KG1 (cell line): ENCODE measurements around the gene EEF2.
"Not testable (repeated sequence)": the region's sequence is repeated elsewhere in the genome, so short reads cannot be mapped to it uniquely, and the experiment has no call there.

Experiments used
- DNase-seq: peaks from one replicate; lab custom pipeline; 2025; lab: John Stamatoyannopoulos, UW

Gene EEF2

DNA sequence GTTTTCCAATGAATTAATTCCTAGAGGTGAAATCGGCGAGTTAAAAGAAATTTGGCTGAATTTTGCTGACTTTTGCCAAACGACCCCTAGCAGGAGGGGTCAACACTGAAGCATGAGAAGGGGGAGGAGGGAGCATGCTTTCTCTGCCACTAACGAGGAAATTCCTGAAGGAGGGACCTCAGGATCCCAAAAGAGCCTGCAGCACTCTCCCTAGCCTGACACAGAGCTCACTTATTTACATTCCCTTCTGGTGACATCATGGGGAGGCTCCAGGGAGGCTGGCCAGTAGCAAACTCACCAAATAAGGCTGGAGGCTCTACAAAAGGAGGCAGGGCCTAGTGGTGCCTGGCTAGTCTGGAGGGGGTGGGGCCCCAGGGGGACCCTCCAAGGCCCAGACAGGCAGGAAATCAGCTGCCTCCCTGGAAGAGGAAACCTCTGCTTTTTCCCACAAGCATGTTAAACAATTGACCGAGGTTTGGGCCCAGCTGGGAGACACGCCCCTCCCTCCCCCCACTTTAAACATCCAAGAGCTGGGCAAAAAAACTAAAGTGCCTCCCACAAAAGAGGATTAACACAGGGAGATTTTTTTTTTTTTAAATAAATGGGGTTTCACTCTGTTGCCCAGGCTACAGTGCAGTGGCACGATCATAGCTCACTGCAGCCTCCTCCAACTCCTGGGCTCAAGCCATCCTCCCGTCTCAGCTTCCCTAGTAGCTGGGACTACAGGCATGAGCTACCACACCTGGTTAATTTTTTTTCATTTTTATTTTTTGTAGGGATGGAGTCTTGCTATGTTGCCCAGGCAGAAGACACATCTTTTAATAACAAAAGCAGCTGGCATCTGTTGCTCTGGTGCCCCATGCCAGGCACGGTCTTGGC is 16.5 kb downstream of the EEF2 start:
- DNase-seq = no peak

DNA sequence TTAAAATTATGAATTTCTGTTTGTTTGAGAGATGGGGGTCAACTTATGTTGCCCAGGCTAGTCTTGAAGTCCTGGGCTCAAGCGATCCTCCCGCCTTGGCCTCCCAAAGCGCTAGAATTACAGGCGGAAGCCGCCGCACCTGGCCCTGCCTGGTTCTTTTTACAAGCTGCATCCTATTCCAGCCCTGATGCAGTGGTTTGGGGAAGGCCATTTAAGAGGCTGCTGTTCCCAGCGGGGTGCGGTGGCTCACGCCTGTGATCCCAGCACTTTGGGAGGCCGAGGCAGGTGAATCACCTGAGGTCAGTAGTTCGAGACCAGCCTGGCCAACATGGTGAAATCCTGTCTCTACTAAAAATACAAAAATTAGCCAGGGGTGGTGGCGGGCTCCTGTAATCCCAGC is 17.3 kb downstream of the EEF2 start:
- not testable (repeated sequence) for DNase-seq

DNA sequence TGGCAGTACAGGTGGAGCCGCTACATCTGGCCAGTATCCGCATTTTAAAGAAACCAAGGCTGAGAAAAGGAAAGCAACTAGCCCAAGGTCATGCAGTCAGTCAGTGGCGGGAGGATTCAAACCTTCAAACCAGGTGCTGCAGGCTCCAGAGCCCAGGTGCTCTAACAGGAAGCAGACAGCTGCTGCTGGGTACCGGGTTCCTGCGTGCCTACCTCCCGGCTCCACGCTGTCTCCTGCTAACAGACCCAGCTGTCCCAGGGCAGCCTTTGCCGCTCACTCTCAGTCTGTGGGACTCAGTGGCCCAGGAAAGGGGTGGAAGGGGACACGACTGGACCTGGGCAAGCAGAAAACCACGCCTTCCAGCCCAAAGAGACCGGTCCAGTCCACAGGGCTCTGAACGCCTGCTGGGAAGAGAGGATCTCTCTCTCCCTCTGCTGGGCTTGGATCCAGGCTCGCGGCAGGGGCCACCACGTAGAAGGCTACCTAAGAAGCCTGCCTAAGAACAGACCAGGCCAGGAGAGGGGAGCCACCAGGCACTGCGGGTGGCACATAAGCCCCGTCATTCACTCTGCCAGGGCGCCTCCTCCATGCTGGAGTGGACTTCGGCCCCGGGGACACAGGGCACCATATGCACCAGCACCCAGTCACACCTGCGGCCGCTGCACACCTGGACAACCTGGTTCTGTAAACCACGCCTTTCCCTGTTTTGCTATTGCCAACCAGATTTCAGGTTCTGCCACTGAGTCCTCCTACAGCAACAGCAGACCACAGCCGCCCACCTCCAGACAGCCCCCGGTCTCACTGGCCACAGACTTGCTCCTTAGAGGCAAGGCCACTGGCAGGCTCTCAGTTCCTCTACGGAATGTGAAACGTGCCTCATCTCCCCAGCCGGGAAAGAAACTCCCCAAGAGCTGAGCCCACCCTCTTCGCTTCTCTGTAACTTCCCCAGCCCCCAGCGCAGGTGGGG is 18.9 kb downstream of the EEF2 start:
- no peak for DNase-seq

DNA sequence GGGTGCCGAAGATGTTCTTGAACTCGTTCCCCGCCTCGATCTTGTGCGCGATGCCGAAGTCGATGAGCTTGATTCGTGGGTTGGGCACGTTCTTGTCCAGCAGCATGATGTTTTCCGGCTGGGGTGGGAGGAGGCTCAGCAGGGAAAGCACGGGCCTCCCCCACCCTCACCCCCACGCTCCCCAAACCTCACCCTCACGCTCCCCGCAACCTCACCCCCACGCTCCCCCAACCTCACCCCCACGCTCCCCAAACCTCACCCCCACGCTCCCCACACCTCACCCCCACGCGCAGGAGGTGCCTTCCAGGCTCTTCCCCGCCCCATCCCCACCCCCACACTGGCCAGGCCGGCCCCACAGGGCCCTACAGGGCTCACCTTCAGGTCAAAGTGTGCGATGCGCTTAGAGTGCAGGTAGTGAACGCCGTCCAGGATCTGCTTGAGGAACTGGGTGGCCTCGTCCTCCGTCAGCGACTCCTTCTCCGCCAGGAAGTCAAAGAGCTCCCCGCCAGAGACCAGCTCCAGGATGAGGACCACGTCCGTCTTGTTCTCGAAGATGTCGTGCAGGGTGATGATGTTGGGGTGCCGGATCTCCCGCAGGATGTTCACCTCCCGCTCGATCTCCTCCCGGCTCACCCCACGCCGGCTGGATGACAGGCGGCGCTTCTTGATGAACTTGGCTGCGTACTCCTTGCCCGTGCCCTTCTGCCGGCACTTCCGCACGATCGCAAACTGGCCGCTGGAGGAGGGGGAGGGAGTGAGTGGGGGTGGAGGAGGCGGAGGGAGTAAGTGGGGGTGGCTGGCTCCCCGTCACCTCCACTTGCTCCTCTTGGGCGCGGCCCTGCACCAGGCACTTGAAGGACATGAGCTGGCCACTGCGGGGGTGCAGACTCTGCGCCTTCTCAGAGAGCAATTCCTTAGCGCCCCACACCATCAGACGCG is 20.7 kb downstream of the EEF2 start:
- DNase-seq = no peak

DNA sequence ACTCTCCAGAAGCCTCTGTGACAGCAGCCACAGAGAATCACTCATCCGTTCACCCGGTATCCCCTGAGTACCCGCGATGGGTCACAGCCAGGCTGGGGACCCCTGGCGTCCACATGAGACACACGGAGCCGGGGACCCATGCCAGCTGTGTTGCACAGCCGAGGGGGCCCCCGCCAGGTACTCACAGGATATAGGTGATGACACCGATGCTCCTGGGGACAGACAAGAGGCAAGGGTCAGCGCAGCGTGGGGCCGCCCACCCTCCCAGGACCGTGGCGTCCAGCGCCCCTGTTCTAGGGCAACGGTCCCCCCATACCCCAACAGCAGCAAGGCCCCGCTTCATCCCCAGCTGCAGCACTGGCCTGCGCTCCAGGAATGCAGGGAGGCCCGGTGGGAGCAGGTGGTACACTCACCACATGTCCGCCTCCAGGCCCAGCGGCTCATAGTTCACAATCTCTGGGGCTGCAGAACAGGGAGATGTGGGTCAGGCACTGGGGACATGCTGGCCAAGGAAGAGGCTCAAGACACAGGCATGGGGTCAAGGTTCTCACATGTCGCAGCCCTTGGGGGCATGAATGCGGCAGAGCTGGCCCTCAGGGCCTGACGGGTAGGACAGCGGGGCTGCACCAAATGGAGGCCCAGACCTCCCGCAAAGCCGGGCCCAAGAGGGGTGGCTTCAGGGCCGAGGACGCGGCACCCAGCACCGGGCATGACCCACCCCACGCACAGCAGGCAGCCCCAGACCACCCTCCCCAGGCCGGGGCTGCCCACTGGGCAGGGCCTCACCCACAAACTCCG is 21.6 kb downstream of the EEF2 start:
- DNase-seq = no peak

DNA sequence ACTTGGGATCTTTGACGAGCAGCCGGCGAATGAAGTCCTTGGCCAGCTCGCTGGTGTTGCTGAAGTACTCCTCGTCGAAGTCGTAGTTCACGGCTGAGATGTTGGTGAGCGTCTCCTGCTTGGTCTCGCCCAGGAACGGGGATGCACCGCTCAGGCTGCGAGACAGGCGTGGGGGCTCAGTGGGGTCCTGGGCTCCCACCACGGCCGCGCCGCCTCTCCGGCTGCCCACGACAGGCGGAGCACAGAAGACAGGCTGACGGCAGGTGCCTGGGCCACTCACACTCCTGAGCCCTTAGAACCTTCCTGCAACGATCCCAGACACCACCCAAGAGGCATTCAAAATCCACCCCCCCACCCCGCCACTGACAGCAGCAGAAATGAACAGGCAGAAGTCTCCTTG is 24.3 kb downstream of the EEF2 start:
- DNase-seq = no peak

DNA sequence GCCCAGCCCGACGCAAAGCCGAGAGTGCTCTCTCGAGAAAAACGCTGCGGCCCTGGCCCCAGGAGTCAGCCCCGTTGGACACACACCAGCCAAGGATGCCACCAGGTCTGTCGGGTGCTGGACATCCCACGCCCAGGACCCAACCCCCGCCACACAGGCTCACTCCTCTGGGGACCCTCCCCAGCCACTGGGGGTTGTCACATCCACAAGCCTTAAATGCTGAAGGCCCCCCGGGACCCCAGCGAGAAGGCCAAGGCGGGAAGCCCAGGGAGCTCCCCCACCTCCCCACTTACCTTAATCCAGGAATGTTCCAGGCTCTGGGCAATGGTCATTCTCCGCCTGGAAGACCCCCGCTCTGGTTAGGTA is 25.5 kb downstream of the EEF2 start:
- no peak for DNase-seq

DNA sequence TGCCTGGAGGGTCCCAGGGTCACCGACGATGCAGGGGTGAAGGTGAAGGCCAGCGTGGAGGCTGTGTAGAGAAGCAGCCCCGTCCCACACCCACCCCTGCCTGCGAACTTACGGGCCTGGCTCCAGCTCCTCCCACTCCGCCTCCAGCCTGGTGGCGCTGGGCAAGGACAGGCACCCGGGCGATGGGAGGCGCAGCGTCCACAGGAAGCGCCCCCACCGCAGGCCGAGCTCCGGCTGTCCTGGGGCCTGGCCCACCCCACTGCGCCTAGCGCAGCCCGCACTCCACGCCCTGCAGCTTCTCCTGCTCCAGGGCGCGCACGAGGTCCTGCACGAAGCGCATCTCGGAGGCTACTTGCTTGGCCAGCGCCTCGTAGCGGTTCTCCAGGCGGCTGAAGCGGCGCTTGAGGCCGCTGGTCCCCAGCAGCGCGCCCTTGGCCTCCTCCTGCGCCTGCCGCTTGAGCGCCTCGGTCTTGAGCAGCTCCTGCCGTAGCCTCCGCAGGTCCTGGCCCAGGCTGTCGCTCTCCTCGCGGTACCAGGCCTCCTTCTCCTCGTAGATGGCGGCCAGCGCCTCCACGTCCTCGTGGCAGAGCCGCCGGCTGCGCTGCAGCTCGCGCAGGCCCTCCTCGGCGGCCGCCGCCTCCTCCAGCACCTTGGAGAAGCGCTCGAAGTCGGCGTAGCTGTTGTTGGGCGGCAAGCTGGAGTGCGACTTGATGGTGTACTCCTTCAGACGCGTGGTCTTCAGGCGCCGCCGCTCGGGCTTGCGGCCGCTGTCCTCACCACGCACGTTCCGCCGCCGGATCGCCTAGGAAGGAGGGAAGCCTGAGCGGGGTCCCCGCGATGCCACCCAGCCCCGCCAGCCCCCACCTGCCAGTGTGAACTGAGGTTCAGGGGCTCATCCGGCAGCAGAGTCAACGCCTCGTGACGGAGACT is 26.2 kb downstream of the EEF2 start:
- no peak for DNase-seq

DNA sequence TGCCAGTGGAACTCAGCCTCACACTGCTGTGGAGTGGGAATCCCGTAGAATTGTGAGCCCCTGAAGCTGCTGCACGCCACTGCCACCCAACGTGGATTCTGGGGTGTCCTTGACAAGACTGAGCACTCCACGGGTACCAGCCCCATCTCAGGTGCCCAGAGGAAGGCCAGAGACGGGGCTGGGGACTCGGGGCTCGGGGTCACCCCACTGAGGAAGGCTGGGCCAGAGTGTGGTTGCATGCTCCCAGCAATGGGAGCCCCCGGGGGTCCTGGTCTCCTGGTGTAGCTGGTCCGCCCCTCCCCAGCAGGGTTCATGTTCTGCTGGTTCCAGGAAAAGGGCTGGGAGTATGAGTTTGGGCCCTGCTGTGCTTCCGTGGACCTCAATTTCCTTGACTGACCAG is 29.6 kb downstream of the EEF2 start:
- no peak for DNase-seq

DNA sequence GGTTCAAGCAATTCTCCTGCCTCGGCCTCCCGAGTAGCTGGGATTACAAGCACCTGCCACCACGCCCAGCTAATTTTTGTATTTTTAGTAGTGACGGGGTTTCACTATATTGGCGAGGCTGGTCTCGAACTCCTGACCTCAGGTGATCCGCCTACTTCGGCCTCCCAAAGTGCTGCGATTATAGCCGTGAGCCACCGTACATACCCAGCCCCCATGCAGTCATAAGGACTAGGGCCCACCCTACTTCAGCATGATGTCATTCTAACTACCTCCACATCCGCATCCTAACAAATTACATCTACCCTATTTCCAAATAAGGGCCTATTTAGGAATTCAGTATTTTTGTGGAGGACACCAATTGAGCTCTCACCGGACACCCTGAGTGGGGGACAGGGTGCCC is 30.0 kb downstream of the EEF2 start:
- DNase-seq = not testable (repeated sequence)

DNA sequence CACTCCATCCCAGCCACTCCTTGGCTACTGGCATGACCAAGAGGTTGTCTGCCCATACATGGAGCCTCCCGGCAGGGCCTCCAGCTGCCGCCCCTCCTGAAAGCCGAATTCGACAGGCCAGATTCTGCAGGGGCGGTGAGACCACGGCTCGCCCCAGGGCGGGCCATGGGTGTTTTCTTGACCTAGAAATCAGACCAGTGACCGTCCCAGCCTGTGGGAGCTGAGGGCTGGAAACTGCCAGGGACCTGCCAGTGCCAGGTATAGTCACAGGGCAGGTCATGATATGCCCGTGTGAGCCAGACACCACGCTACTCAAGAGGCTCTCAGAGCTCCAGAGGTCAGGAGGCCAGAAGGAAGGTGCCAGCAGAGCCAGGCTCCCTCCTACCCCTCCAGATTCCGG is 31.2 kb downstream of the EEF2 start:
- no peak for DNase-seq

DNA sequence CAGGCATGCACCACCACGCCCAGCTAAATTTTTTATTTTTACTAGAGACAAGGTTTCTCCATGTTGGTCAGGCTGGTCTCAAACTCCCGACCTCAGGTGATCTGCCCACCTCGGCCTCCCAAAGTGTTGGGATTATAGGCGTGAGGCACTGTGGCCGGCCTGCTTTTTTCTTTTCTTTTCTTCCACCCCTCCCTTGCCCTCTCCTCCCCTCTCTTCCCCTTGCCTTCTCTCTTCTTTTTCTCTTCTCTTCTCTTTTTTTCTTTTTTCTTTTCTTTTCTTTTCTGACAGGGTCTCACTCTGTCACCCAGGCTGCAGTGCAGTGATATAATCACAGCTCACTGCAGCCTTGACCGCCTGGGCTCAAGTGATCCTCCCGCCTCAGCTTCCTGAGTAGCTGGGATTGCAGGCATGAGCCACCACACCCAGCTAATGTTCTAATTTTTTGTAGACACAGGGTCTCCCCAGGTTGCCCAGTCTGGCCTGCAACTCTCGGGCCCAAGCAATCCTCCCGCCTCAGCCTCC is 32.4 kb downstream of the EEF2 start:
- DNase-seq = not testable (repeated sequence)

DNA sequence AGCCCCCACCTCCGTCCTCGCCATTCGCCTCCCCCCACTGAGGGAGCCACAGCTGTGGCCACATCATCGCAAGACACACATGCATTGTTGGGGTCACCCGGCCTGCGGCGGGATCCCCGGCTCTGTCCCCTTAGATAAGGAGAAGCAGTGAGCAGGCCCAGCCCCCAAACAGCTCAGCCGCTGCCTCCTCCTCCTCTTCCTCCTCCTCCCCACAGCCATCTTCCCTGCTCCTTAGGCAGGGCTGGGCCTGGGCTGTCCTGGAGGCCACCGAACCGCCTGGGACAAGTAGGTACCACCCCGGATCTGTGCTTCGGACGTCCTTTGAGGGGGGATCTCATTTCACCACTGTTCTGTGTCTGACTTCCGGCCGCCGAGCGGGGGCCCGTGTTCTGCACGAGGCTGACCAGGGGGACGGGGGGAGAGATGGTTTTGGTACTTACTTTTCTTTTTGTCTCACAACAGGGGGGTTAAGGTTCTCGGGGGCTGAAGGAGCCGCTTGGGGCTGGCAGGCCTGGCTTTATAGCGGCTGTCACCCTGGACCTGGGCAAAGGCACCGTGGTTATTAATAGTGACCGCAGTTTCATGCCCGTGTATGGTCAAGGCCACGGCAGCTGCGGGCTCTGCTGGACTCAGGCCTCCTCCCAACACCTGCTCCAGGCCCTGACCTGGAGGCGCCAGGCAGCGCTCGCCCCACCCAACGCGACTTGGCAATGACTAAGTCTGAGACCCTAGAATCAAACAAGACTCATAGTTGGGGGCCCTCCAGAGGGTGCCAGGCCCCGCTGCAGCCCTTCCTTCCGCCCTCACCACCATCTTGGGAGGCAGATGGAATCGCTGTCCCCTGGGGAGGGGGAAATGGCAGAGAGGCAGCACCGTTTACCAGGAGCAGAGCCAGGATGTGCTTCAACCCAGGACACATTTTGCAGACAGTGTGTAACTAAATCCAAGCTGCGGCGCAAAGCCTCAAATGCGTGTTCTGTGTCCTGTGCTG is 34.1 kb downstream of the EEF2 start:
- no peak for DNase-seq

DNA sequence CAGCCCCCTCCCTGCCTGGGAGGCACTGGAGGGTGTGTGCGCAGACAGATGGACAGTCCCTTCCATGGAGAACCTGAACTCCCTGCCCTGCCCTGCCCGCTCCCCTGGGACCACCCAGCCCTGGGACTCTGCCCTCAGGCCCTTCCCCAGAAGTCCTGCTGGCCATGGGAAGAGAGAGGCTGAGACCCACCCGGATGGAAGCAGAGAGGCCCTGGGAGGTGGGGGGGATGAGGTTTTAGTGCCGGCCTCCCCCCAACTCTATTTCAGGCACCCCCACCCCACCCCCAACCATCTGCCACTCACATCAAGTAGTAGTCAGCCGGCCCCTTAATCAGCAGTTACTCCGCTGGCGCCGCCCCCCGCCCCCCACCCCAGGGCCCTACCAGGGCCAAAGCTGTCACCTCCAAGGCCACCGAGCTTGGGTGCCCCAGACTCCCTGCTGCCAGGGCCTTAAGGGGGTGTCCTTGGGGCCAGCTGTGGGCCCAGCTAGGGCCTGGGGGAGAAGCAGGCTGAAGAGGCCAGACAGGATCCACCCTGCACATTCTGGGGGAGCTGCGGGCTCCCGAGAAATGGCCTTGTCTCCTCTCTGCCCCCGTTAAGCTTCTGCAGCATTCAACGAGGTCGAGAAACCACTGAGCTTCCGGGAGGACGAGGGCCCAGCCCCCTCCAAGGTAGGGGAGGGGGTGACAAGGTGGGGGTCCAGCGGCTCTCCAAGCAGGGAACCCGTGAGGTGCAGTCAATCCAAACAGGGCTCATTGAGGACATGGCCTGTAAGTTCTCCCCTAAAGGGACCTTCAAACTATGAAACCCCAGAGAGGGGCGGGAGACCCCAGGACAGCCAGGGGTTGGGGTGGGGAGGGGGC is 35.0 kb downstream of the EEF2 start:
- no peak for DNase-seq

DNA sequence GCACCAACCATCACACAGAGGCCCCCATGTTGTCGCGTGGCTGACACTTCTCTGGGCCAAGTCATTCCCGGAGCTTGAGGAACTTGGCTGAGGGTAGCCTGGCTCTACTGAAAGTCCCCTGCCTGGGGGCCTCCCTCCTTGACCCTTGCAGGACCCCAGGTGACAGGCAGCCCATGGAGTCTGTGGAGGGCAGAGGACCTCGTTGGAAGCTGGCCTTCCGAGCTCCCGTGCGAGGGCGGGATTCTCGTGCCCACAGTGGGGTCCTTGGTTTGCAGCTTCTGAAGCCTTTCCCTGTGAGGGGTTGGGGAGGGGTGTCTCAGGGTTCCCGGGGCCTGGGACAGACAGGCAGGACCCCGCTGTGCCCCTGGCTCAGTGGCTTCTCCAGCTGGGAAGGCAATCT is 36.0 kb downstream of the EEF2 start:
- no peak for DNase-seq

DNA sequence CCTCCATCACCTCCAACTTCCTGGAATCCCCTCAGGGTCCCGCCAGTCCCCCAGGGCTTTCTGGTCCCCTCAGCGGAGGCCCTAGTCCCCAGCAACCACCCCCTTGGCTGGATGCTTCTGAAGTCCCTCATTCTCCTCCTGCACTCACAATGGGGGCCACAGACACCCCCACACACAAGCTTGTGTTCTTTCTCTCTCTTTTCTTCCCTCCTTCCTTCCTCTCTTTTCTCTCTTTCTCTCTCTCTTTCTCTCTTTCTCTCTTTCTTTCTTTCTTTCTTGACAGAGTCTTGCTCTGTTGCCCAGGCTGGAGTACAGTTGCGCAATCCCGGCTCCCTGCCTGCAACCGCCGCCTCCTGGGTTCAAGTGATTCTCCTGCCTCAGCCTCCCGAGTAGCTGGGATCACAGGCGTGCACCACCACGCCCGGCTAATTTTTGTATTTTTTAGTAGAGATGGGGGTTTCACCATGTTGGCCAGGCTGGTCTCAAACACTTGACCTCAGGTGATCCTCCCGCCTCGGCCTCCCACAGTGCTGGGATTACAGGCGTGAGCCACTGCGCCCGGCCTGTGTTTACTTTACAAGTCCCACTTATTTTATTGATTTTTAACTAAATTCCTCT is 37.8 kb downstream of the EEF2 start:
- DNase-seq = not testable (repeated sequence)

DNA sequence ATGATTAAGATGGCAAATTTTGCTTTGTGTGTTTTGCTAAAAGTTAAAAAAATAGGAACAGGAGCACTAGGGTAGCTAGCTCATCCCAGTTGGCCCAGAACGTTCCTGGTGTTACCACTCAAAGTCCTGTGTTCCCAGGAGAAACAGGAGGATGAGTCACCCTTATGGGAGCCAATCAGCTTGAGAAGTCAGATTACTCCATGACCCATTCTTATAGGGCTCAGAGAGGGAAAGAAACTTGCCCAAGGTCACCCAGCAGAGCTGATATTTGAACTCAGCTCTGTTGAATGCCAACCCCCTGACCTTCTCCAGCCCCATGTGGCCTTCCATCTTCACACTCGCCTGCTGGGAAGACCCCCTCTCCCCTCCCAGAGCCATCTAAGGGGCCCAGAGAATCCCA is 39.4 kb downstream of the EEF2 start:
- DNase-seq = no peak
